ENCODE measurements around the gene CCDC3.
A peak's percentile ranks its signal among the peaks of the same experiment; 100 is the strongest.

The CCDC3 gene

DNA sequence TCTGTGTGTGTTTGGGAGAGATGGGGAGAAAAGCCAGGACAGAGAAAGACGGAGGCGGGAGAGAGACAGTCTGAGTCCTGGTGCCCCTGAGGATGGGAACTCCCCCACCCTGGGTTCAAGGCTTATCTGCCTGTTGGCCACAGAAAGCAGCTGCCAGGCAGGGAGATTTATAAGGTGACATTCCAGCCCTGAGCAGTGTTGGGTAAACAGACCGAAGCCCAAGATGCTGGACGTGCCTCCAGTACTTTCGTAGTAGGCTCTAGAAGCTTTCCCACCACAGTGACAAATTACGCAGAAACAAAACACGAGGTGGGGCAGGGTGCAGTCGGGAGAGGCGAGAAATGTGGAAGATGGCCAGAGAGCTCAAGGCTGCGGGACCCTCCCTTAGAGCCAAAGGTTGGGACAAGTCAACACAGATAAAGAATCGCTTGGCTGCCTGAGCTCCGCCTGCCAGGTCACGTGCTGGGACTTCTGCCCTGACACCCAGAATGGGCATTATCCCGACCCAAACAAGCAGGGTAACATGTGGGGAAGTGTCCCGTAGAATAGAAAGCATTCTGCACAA is 41.1 kb downstream of the CCDC3 start:
- H3K9me3 ChIP-seq (replicated peaks; ENCODE audit: low read length), result no peaks in the 10 kb centered on the region
- peak overlapping the region; percentile 19 for H3K4me2 ChIP-seq (ENCODE audit: low read length)
- peak overlapping the region; percentile 23 for H3K4me3 ChIP-seq (ENCODE audit: low read length)
- no peak overlapping the region for H3K9ac ChIP-seq (ENCODE audit: low read depth, low read length)
- no peaks in the 10 kb centered on the region for H3K36me3 ChIP-seq (ENCODE audit: insufficient read depth, low read length)
- H3K27me3 ChIP-seq (ENCODE audit: control insufficient read depth, insufficient read depth, low read length), result peaks cover 6% of the 10 kb centered on the region
- peaks cover 9% of the 10 kb centered on the region for H3K4me1 ChIP-seq (ENCODE audit: control insufficient read depth, insufficient read depth, low read length)

DNA sequence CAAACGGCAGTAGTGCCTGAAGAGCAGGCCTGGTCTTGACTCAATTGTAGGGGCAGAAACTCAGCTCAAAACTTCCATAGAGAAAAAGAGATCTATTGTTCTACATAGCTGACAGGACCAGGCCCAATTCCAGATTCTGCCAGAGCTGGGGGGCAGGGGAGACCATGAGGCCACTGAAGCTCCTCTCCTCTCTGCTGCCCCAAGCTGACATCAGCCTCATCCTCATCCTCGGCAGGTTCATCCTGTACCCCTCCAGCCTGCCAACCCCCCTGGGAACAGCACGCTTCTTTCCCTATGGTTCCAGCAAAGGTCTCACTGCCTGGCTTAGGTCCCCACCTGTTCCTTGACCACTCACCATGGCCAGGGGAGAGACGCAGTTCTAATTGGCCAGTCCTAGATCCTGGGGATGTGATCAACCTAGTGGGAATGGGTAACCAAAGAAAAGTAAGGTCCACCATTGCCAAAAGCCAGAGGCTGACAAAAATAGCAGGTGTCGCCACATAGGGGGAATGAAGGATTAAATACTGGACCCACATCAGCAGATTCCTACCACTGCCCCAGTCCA is 42.9 kb downstream of the CCDC3 start:
- peaks cover 13% of the 10 kb centered on the region for H3K4me1 ChIP-seq (ENCODE audit: control insufficient read depth, insufficient read depth, low read length)
- no peaks in the 10 kb centered on the region for H3K9me3 ChIP-seq (replicated peaks; ENCODE audit: low read length)
- no peak overlapping the region for H3K4me3 ChIP-seq (ENCODE audit: low read length)
- no peaks in the 10 kb centered on the region for H3K36me3 ChIP-seq (ENCODE audit: insufficient read depth, low read length)
- H3K4me2 ChIP-seq (ENCODE audit: low read length), result no peak overlapping the region
- H3K27me3 ChIP-seq (ENCODE audit: control insufficient read depth, insufficient read depth, low read length), result peaks cover 6% of the 10 kb centered on the region
- H3K9ac ChIP-seq (ENCODE audit: low read depth, low read length), result no peak overlapping the region

DNA sequence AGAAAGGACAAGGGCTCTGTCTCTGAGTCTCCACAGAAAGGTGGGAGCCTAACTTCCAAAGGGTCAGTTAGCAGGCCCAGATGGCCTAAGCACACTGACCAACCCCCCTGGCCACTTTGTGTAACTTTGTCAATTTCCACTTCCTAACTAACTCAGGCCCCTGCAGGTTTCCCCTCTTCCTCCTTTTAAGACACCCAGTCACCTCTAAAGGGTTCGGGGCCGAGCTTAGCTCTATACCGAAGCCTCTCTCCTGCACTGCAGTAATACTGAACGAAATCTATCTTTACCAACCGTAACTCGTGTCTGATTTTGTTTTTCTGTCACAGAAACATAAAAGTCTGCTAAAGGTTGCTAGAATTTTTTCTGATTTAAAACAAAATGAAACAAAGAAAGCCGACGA is 44.4 kb downstream of the CCDC3 start:
- Histone ChIP-seq H3K36me3 (ENCODE audit: insufficient read depth, low read length) (no peaks in the 10 kb centered on the region), H3K27me3 (ENCODE audit: control insufficient read depth, insufficient read depth, low read length) (peaks cover 6% of the 10 kb centered on the region), H3K4me1 (ENCODE audit: control insufficient read depth, insufficient read depth, low read length) (peaks cover 13% of the 10 kb centered on the region), H3K4me3 (ENCODE audit: low read length) (no peak overlapping the region), H3K4me2 (ENCODE audit: low read length) (no peak overlapping the region), H3K9ac (ENCODE audit: low read depth, low read length) (no peak overlapping the region), H3K9me3 (replicated peaks; ENCODE audit: low read length) (no peaks in the 10 kb centered on the region)

DNA sequence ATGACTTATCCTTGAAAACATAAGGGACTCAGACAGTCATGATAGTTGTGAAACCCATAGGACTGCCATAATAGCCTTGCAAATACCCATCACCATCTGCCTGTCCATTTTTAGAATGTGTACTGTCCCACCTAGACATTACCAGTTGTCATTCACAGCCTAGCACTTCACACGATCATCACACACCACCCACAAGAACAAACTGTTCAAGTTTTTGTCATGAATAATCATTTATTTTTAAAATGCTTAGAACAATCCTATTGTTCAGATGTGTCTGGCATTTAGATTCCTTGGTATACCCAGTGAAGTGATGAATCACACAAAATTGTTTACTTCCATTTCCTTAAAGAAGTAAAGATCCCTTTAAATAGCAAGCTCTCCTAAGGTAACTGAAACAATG is 46.6 kb downstream of the CCDC3 start:
- peaks cover 5% of the 10 kb centered on the region for H3K4me1 ChIP-seq (ENCODE audit: control insufficient read depth, insufficient read depth, low read length)

DNA sequence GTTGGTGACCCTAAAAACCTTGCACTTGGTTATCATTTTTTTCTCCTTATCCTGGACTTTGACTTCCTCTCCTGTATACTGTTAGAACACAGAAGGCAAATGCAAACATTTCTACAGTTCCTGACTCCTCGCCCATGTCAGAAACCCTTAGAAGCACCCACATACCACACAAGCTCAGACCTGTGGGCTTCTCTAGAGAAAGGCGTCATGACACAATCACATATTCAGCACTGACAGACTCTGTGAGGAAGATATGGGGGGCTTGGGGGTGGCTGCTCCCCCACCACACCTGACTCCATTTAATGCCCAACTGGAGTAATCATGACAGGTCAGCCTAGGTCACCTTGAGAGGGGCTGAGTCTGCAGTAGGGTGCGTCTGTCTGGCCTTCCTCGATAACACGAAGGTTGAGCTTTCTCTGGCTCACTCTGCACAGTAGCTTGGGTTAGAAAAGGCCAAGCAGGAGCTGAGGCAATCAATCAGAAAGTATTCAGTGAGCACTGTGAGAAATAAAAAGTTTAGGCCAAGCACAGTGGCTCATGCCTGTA is 50.9 kb downstream of the CCDC3 start:
- Histone ChIP-seq H3K4me2 (ENCODE audit: low read length) (no peak overlapping the region), H3K9ac (ENCODE audit: low read depth, low read length) (no peak overlapping the region), H3K36me3 (ENCODE audit: insufficient read depth, low read length) (no peaks in the 10 kb centered on the region), H3K4me1 (ENCODE audit: control insufficient read depth, insufficient read depth, low read length) (peaks cover 10% of the 10 kb centered on the region), H3K27me3 (ENCODE audit: control insufficient read depth, insufficient read depth, low read length) (no peaks in the 10 kb centered on the region), H3K9me3 (replicated peaks; ENCODE audit: low read length) (no peaks in the 10 kb centered on the region), H3K4me3 (ENCODE audit: low read length) (no peak overlapping the region)

More for the DNA sequence above, 46.6 kb downstream of the CCDC3 start:
- Histone ChIP-seq H3K4me2 (ENCODE audit: low read length) (no peak overlapping the region), H3K4me3 (ENCODE audit: low read length) (no peak overlapping the region), H3K9me3 (replicated peaks; ENCODE audit: low read length) (no peaks in the 10 kb centered on the region), H3K9ac (ENCODE audit: low read depth, low read length) (peak overlapping the region; percentile 45), H3K27me3 (ENCODE audit: control insufficient read depth, insufficient read depth, low read length) (no peaks in the 10 kb centered on the region), H3K36me3 (ENCODE audit: insufficient read depth, low read length) (no peaks in the 10 kb centered on the region)

DNA sequence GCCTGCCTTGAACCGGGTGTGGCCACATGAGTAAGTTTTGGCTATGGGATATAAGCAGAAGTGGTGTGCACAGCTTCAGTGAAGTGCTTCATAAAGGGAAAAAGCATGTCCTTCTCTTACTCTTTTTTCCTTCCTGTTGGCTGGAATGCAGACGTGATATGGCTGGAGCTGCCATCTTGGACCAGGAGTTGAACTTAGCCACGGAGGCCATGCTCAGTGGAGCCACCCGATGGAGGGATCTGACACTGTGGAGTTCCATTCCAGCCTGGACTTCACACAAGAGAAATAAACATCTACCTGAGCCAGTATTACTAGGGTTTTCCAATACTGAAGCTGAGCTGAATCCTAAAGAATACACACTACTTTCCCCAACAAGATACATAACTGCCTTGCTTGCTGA is 52.3 kb downstream of the CCDC3 start:
- Histone ChIP-seq H3K4me2 (ENCODE audit: low read length) (no peak overlapping the region), H3K9me3 (replicated peaks; ENCODE audit: low read length) (no peaks in the 10 kb centered on the region), H3K4me3 (ENCODE audit: low read length) (no peak overlapping the region), H3K9ac (ENCODE audit: low read depth, low read length) (no peak overlapping the region), H3K36me3 (ENCODE audit: insufficient read depth, low read length) (no peaks in the 10 kb centered on the region), H3K27me3 (ENCODE audit: control insufficient read depth, insufficient read depth, low read length) (no peaks in the 10 kb centered on the region), H3K4me1 (ENCODE audit: control insufficient read depth, insufficient read depth, low read length) (peaks cover 6% of the 10 kb centered on the region)

DNA sequence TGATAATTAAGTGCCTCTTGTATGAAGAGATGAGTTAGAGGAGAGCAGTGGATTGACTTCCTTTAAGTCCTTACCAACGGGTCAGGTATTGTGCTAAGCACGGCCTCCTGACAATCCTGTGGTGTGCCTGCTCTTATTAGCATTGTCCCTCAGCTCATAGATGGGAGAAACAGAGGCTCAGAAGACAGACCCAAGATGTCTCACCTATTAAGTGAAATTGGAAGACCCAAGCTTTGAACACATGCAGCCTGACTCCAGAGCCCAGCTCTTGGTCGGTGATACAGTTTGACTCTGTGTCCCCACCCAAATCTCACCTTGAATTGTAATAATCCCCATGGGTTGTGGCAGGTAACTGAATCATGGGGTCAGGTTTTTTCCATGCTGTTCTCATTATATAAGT is 53.8 kb downstream of the CCDC3 start:
- Histone ChIP-seq H3K9me3 (replicated peaks; ENCODE audit: low read length) (no peaks in the 10 kb centered on the region), H3K4me3 (ENCODE audit: low read length) (no peak overlapping the region), H3K4me1 (ENCODE audit: control insufficient read depth, insufficient read depth, low read length) (peaks cover 6% of the 10 kb centered on the region), H3K27me3 (ENCODE audit: control insufficient read depth, insufficient read depth, low read length) (no peaks in the 10 kb centered on the region), H3K9ac (ENCODE audit: low read depth, low read length) (no peak overlapping the region), H3K36me3 (ENCODE audit: insufficient read depth, low read length) (no peaks in the 10 kb centered on the region), H3K4me2 (ENCODE audit: low read length) (no peak overlapping the region)

DNA sequence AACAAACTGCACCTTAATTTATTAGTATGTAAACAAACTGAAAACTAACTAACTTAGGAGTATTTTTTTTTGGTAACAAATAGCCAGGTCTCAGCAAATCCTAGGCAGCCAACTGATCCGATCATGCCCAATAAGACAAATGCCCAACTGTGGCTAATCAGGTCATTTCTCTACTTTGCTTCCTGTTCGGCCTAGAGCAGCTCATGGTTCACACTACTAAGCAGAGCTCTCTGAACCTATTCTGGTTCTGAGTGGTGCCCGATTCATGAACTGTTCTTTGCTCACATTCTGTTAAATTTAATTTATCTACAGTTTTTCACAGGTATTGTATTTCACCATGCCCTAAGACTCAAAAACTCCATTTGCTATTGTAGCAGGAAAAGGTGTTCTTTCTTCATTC is 55.1 kb downstream of the CCDC3 start:
- no peaks in the 10 kb centered on the region for H3K27me3 ChIP-seq (ENCODE audit: control insufficient read depth, insufficient read depth, low read length)
- H3K4me1 ChIP-seq (ENCODE audit: control insufficient read depth, insufficient read depth, low read length), result peaks cover 6% of the 10 kb centered on the region
- H3K4me3 ChIP-seq (ENCODE audit: low read length), result no peak overlapping the region
- H3K9ac ChIP-seq (ENCODE audit: low read depth, low read length), result no peak overlapping the region
- no peak overlapping the region for H3K4me2 ChIP-seq (ENCODE audit: low read length)
- H3K36me3 ChIP-seq (ENCODE audit: insufficient read depth, low read length), result no peaks in the 10 kb centered on the region
- no peaks in the 10 kb centered on the region for H3K9me3 ChIP-seq (replicated peaks; ENCODE audit: low read length)

DNA sequence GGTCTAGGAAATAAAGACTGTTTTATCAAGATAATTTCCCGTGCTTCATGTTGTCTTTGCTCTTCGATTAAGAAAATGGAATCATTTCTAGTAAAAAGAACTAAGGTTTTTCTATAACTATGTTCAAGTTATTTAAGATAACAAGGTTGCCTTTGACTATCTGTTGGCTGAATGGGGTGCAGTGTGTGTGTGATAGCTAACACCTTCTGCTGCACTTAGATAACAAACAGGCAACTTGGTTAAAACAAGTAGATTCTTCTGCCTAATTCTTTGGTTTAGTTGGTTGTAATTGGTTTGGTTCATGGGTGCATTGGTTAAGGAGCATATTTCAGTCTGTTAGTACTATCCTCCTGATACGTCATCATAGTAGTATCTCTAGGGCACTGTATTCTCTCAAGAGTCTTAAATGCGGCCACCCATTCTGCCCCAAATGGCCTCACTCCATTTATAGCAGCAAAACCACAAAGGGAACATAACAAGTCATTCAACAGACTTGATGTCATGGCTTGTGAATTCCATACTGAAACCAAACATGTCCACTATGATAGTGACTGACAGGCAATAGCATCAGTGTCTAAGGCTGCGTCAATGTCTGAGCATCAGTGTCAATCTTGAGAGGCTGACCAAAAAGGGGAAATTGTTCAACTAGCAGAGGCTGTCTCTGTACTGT is 55.7 kb downstream of the CCDC3 start:
- no peaks in the 10 kb centered on the region for H3K36me3 ChIP-seq (ENCODE audit: insufficient read depth, low read length)
- H3K4me1 ChIP-seq (ENCODE audit: control insufficient read depth, insufficient read depth, low read length), result peaks cover 6% of the 10 kb centered on the region
- no peaks in the 10 kb centered on the region for H3K27me3 ChIP-seq (ENCODE audit: control insufficient read depth, insufficient read depth, low read length)
- no peak overlapping the region for H3K4me2 ChIP-seq (ENCODE audit: low read length)
- H3K9me3 ChIP-seq (replicated peaks; ENCODE audit: low read length), result no peaks in the 10 kb centered on the region
- no peak overlapping the region for H3K9ac ChIP-seq (ENCODE audit: low read depth, low read length)
- H3K4me3 ChIP-seq (ENCODE audit: low read length), result no peak overlapping the region

DNA sequence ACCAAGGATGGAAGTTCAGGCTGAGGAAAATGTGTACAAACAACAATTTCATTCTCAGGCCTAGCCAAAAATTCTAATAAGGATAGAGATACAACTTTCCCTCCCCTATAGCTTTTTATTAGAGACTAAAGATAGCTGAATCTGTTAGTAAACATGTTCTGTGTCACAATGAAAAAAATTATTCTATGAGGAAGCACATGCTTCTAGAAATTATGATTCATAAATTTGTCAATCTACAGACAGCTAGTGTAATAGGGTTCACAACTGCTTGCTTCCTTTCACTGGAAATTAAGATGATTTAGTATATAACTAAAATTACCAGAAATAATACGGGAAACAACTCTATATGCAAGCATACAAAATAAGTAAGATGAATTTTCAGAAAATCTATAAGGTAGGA is 56.6 kb downstream of the CCDC3 start:
- no peak overlapping the region for H3K9ac ChIP-seq (ENCODE audit: low read depth, low read length)
- no peaks in the 10 kb centered on the region for H3K27me3 ChIP-seq (ENCODE audit: control insufficient read depth, insufficient read depth, low read length)
- no peak overlapping the region for H3K4me2 ChIP-seq (ENCODE audit: low read length)
- no peaks in the 10 kb centered on the region for H3K36me3 ChIP-seq (ENCODE audit: insufficient read depth, low read length)
- peaks cover 6% of the 10 kb centered on the region for H3K4me1 ChIP-seq (ENCODE audit: control insufficient read depth, insufficient read depth, low read length)
- H3K4me3 ChIP-seq (ENCODE audit: low read length), result no peak overlapping the region
- H3K9me3 ChIP-seq (replicated peaks; ENCODE audit: low read length), result no peaks in the 10 kb centered on the region

DNA sequence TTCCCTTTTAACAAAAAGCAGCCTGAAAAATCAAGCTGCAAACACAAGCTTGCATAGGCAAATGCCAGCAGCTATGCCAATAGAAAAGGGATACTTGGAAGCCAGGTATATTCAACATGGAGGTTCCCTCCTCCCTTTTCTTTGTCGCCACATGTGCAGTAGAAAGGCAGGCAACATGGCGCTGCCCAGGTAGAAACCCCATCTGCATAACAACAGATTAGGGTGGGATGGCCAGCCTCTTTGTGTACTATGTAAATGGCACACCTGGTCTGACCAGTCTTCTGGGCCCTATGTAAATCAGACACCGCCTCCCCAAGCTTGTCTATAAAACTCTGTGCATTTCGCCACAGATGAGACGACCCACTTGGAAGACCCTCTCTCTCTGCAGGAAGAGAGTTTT is 58.1 kb downstream of the CCDC3 start:
- no peaks in the 10 kb centered on the region for H3K36me3 ChIP-seq (ENCODE audit: insufficient read depth, low read length)
- no peaks in the 10 kb centered on the region for H3K9me3 ChIP-seq (replicated peaks; ENCODE audit: low read length)
- H3K4me3 ChIP-seq (ENCODE audit: low read length), result no peak overlapping the region
- no peak overlapping the region for H3K4me2 ChIP-seq (ENCODE audit: low read length)
- no peaks in the 10 kb centered on the region for H3K27me3 ChIP-seq (ENCODE audit: control insufficient read depth, insufficient read depth, low read length)
- H3K9ac ChIP-seq (ENCODE audit: low read depth, low read length), result no peak overlapping the region
- peaks cover 6% of the 10 kb centered on the region for H3K4me1 ChIP-seq (ENCODE audit: control insufficient read depth, insufficient read depth, low read length)

DNA sequence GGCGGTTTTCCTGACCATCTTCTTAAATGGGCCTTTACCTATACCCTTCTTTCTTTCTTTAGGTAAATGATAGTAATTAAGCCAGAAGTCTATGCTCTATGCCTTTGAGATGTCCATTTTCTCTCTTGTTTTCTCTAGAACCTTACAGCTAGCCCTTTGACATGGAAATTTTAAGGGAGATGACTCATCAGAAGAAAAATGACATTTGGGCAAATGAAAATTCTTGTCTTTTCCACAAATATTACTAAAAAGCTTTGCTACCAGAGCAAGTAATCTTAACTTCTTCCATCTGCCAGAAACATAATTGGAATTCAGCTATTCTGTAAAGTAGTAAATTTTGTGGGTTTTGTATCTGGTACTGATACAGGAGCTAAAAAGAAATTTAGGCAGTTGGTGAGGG is 59.5 kb downstream of the CCDC3 start:
- no peaks in the 10 kb centered on the region for H3K27me3 ChIP-seq (ENCODE audit: control insufficient read depth, insufficient read depth, low read length)
- no peak overlapping the region for H3K4me3 ChIP-seq (ENCODE audit: low read length)
- no peak overlapping the region for H3K9ac ChIP-seq (ENCODE audit: low read depth, low read length)
- no peak overlapping the region for H3K4me2 ChIP-seq (ENCODE audit: low read length)
- H3K4me1 ChIP-seq (ENCODE audit: control insufficient read depth, insufficient read depth, low read length), result peaks cover 12% of the 10 kb centered on the region
- no peaks in the 10 kb centered on the region for H3K9me3 ChIP-seq (replicated peaks; ENCODE audit: low read length)
- no peaks in the 10 kb centered on the region for H3K36me3 ChIP-seq (ENCODE audit: insufficient read depth, low read length)
